ENCODE measurements around the gene FBXO33. TPM values are rescaled to one million over a fixed set of nuclear protein-coding genes. Genes with fewer than 3 reads are reported as not detected.

The FBXO33 gene
- polyA plus RNA-seq, 3 donors = 9.0 to 14.8 (median 14.1) TPM

DNA sequence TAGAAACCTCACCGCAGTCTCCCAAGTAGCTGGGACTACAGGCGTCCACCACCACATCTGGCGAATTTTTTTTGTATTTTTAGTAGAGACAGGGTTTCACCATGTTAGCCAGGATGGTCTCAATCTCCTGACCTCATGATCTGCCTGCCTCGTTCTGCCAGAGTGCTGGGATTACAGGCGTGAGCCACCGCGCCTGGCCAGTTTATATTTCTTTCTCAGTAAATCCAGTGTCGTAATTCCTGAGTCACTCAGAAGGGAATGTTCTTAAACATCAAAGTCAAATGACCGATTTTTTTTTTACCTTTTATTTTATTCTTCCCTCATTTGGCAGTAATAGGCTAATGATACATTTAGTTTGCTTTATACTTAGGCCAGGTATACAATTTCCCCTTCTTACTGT is 80.5 kb downstream of the FBXO33 start:
- H2AFZ ChIP-seq (ENCODE audit: insufficient read depth, low read depth, low read length, poor library complexity, severe bottlenecking) = no peak overlapping the region
- no peak overlapping the region for H3K27ac ChIP-seq (ENCODE audit: low read depth in 1 of 2, low read length in 2 of 2)
- Mint-ChIP-seq H3K4me1 (no peaks in the 10 kb centered on the region), H3K9me3 (peaks cover 0 to 11% (median 8%) of the 10 kb centered on the region in 7 donors), H3K27me3 (ENCODE audit: low read depth in 3 of 3) (no peaks in the 10 kb centered on the region), H3K27ac (no peak overlapping the region), H3K36me3 (peaks cover 58 to 78% of the 10 kb centered on the region in 2 donors), H3K4me3 (no peak overlapping the region)
- no peak for DNase-seq
- H3K27me3 ChIP-seq (ENCODE audit: control insufficient read depth in 2 of 2, insufficient read depth in 2 of 2, low read length in 2 of 2) = no peaks in the 10 kb centered on the region
- H3K4me1 ChIP-seq (ENCODE audit: control insufficient read depth in 1 of 2, insufficient read depth in 2 of 2, low read length in 2 of 2) = no peaks in the 10 kb centered on the region
- H3K9me3 ChIP-seq (replicated peaks in 1 of 2; ENCODE audit: control insufficient read depth in 1 of 2, insufficient read depth in 1 of 2, low read length in 2 of 2) = no peaks in the 10 kb centered on the region
- H3K4me3 ChIP-seq (replicated peaks in 1 of 3; ENCODE audit: low read depth in 2 of 3, low read length in 3 of 3) = no peak overlapping the region
- H3K36me3 ChIP-seq (replicated peaks in 1 of 2; ENCODE audit: control insufficient read depth in 1 of 2, insufficient read depth in 2 of 2, low read length in 2 of 2) = peaks cover 38 to 67% of the 10 kb centered on the region in 2 donors
- TF ChIP-seq, protein P1, sequence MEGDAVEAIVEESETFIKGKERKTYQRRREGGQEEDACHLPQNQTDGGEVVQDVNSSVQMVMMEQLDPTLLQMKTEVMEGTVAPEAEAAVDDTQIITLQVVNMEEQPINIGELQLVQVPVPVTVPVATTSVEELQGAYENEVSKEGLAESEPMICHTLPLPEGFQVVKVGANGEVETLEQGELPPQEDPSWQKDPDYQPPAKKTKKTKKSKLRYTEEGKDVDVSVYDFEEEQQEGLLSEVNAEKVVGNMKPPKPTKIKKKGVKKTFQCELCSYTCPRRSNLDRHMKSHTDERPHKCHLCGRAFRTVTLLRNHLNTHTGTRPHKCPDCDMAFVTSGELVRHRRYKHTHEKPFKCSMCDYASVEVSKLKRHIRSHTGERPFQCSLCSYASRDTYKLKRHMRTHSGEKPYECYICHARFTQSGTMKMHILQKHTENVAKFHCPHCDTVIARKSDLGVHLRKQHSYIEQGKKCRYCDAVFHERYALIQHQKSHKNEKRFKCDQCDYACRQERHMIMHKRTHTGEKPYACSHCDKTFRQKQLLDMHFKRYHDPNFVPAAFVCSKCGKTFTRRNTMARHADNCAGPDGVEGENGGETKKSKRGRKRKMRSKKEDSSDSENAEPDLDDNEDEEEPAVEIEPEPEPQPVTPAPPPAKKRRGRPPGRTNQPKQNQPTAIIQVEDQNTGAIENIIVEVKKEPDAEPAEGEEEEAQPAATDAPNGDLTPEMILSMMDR (IDR thresholded peaks at IDR 0.05) = no peak
- H3K9ac ChIP-seq (ENCODE audit: insufficient read depth, low read length, poor library complexity, severe bottlenecking) = no peak overlapping the region
- WGBS (ENCODE audit: insufficient coverage) = 90% methylated on average over 7 of the region's 9 CpGs
- no peak overlapping the region for H3K4me2 ChIP-seq (replicated peaks; ENCODE audit: extremely low read depth, low read length, poor library complexity, severe bottlenecking)
- H3K79me2 ChIP-seq (ENCODE audit: insufficient read depth, low read length) = no peaks in the 10 kb centered on the region
- no peaks in the 10 kb centered on the region for H4K20me1 ChIP-seq (ENCODE audit: insufficient read depth, low read length)
- intact Hi-C loops (cut with micrococcal nuclease) = no loop called here

DNA sequence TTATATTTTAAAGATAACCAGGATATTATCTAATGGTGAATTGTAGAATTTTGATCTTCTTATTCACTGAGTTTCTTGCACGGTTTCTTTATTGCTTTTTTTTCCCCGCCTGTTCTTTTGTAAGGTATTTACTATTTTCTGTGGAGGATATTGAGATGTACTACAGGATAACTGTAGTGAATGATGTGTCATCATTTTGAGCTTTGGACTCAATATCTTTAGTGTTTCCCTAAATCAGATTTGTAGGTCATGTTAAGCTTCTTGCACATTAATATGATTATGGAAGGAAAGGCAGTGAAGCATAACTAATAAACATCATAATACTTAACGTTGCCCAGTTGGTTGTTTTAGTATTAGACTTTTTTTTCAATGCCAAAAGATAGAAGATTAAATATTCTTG is 81.4 kb downstream of the FBXO33 start:
- intact Hi-C loops (cut with micrococcal nuclease) = no loop called here
- peak overlapping the region in 1 of 7 donors; percentile 44 for H3K27ac Mint-ChIP-seq

More for the DNA sequence above, 81.4 kb downstream of the FBXO33 start:
- no peak overlapping the region for H2AFZ ChIP-seq (ENCODE audit: insufficient read depth, low read depth, low read length, poor library complexity, severe bottlenecking)
- WGBS (ENCODE audit: insufficient coverage) = no CpG with 5 or more reads among the region's 3 CpGs
- Mint-ChIP-seq H3K27me3 (ENCODE audit: low read depth in 3 of 3) (no peaks in the 10 kb centered on the region), H3K4me3 (no peak overlapping the region), H3K4me1 (no peaks in the 10 kb centered on the region), H3K36me3 (peaks cover 58 to 77% of the 10 kb centered on the region in 2 donors), H3K9me3 (peaks cover 0 to 11% (median 7%) of the 10 kb centered on the region in 7 donors)
- no peak overlapping the region for H3K4me3 ChIP-seq (replicated peaks in 1 of 3; ENCODE audit: low read depth in 2 of 3, low read length in 3 of 3)
- H3K4me2 ChIP-seq (replicated peaks; ENCODE audit: extremely low read depth, low read length, poor library complexity, severe bottlenecking) = no peak overlapping the region
- H3K27ac ChIP-seq (ENCODE audit: low read depth in 1 of 2, low read length in 2 of 2) = no peak overlapping the region
- no peaks in the 10 kb centered on the region for H3K27me3 ChIP-seq (ENCODE audit: control insufficient read depth in 2 of 2, insufficient read depth in 2 of 2, low read length in 2 of 2)
- TF ChIP-seq, protein P1 (IDR thresholded peaks at IDR 0.05) = no peak
- no peaks in the 10 kb centered on the region for H3K4me1 ChIP-seq (ENCODE audit: control insufficient read depth in 1 of 2, insufficient read depth in 2 of 2, low read length in 2 of 2)
- H3K9ac ChIP-seq (ENCODE audit: insufficient read depth, low read length, poor library complexity, severe bottlenecking) = no peak overlapping the region
- H3K79me2 ChIP-seq (ENCODE audit: insufficient read depth, low read length) = no peaks in the 10 kb centered on the region
- H3K9me3 ChIP-seq (replicated peaks in 1 of 2; ENCODE audit: control insufficient read depth in 1 of 2, insufficient read depth in 1 of 2, low read length in 2 of 2) = no peaks in the 10 kb centered on the region
- peaks cover 46 to 72% of the 10 kb centered on the region in 2 donors for H3K36me3 ChIP-seq (replicated peaks in 1 of 2; ENCODE audit: control insufficient read depth in 1 of 2, insufficient read depth in 2 of 2, low read length in 2 of 2)
- H4K20me1 ChIP-seq (ENCODE audit: insufficient read depth, low read length) = no peaks in the 10 kb centered on the region
- DNase-seq = no peak

Other genes with a start within 250 kb of the FBXO33 start
- gene MIA2, start 198.5 kb downstream of the FBXO33 start, polyA plus RNA-seq = 10 to 100 TPM; 19.1 to 24.6 (median 20.0) TPM